NB4 (cell line): ENCODE measurements around the gene POPDC2.

Source experiments
- DNase-seq: peaks from one replicate; pipeline ENCODE4 v3.0.0; 2010; ENCODE audit warnings: low read depth
- H3K4me3 ChIP-seq: one replicate; pipeline ENCODE4 v1.5.1; 2011; ENCODE audit warnings: mild to moderate bottlenecking, low read depth, low read length, moderate library complexity
- MAX ChIP-seq: IDR thresholded peaks from 2 replicates; pipeline ENCODE4 v1.6.1; 2011; ENCODE audit warnings: low read depth, low read length
- MYC ChIP-seq: IDR thresholded peaks from 2 replicates; pipeline ENCODE4 v1.6.1; 2011; ENCODE audit warnings: low read depth, low read length
- POLR2A ChIP-seq: IDR thresholded peaks from 2 replicates; pipeline ENCODE4 v1.6.1; 2011; ENCODE audit warnings: mild to moderate bottlenecking; ENCODE audit not compliant: insufficient read length; ENCODE audit errors: extremely low read depth
- TF ChIP-seq, protein P1 (sequence below): IDR thresholded peaks from one replicate; pipeline ENCODE4 v1.5.1; 2012; ENCODE audit warnings: low read depth, low read length

POPDC2 gene

DNA sequence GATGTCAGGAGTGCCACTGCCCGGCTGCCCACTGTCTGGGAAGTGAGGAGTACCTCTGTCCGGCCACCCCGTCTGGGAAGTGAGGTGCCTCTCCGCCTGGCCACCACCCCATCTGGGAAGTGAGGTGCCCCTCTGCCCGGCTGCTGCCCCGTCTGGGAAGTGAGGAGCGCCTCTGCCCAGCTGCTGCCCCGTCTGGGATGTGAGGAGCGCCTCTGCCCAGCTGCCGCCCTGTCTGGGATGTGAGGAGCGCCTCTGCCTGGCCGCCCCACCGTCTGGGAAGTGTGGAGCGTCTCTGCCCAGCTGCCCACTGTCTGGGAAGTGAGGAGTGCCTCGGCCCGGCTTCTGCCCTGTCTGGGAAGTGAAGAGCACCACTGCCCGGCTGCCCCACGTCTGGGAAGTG is 13.5 kb upstream of the POPDC2 start:
- TF ChIP-seq POLR2A (no peak), MYC (no peak), MAX (no peak)
- TF ChIP-seq, protein P1, sequence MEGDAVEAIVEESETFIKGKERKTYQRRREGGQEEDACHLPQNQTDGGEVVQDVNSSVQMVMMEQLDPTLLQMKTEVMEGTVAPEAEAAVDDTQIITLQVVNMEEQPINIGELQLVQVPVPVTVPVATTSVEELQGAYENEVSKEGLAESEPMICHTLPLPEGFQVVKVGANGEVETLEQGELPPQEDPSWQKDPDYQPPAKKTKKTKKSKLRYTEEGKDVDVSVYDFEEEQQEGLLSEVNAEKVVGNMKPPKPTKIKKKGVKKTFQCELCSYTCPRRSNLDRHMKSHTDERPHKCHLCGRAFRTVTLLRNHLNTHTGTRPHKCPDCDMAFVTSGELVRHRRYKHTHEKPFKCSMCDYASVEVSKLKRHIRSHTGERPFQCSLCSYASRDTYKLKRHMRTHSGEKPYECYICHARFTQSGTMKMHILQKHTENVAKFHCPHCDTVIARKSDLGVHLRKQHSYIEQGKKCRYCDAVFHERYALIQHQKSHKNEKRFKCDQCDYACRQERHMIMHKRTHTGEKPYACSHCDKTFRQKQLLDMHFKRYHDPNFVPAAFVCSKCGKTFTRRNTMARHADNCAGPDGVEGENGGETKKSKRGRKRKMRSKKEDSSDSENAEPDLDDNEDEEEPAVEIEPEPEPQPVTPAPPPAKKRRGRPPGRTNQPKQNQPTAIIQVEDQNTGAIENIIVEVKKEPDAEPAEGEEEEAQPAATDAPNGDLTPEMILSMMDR: no peak
- H3K4me3 ChIP-seq: no peak overlapping the region
- no peak for DNase-seq

GRCh38 chr3:119672776-119673175 is 12.4 kb upstream of the POPDC2 start:
- H3K4me3 ChIP-seq: no peak overlapping the region
- TF ChIP-seq MYC (no peak), MAX (no peak)
- no peak for DNase-seq

DNA sequence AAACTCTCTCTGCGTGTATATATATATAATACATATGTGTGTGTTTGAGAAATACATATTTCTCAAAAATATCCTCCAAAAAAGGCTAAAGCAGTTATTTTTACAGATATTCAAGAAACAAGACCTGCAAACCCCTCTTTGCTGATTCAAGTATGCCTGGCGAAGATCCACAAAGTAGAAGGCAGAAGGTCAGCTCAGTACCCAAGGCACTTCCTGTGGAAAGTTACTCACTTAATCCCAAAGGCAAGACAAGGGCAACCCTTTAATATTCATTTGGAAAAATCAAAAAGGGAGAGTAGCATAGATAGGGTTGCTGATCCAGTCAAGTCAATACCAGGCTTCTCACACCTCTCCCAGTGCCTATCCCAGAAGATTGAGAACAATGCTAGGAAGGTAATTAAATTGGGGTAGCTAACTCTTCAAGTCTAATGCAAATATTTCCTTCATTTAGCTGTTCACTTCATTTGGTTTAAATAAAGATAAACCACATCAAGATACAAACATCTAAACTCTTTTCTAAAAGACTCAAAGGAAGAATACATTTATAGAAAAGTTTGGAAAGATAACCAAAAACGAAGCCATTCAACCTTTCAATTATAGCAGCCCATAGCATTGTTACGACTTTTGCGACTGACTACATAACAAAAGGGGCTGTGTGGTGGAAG is 9.6 kb upstream of the POPDC2 start:
- H3K4me3 ChIP-seq: no peak overlapping the region
- no peak for DNase-seq
- TF ChIP-seq MAX: no peak
- TF ChIP-seq POLR2A: no peak
- TF ChIP-seq, protein P1: no peak
- TF ChIP-seq MYC: no peak

DNA sequence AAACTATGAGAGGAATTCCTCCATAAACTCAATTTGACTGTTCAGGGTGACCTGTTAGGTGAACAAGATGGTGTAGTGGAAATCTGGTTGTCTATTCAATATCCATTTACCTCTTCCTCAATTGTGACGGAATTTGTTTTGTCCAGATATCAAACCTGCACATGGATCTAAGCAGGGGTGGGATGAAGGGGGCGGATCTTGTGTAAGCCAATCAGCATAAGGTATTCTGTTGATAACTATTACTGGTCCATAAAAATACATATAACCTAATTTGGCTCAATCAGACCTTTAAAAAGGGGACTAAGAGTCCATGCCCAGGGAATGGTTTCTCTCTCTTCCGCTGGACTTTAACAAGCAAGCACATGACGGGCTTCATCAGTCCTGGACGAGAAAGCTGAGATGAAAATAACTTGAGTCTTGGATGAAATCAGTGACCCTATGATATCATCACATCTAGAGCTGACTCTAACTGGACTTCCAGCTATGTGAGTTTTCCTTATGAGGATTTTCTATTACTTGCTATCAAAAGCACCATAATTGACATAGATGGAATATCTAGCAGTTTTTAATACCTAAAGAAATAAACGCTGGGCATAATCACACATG is 5.7 kb upstream of the POPDC2 start:
- H3K4me3 ChIP-seq: no peak overlapping the region
- TF ChIP-seq POLR2A: no peak
- DNase-seq: no peak

- DNase-seq: peak; percentile 28
- TF ChIP-seq MYC: no peak
- TF ChIP-seq POLR2A: no peak
- no peak for TF ChIP-seq MAX
- TF ChIP-seq, protein P1: no peak
- H3K4me3 ChIP-seq: no peak overlapping the region
Observed at GRCh38 chr3:119664850-119665379, 4.5 kb upstream of the POPDC2 start.

DNA sequence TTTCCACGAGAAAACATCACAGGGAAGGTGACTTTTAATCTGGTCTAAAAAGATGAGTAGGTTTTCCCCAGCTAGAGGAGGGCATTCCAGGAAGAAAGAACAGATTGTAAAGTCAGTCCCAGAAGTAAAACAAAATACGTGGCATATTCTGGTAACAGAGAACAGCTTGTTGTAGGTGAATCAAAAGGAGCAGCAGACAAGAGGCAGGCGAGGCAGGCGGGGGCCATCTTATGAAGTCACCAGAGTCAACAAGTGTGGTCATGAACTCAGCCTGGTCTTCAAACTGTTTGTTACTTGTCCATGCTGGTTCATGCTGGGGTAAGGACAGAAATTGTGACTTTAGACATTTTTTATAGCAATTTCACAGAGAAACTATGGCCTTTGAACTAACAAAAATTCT is 4.0 kb upstream of the POPDC2 start:
- no peak for DNase-seq
- TF ChIP-seq, protein P1: no peak
- TF ChIP-seq MYC (no peak), MAX (no peak), POLR2A (no peak)
- no peak overlapping the region for H3K4me3 ChIP-seq
